HG03520 (cell line): ENCODE measurements around the gene PARVB.
A peak's percentile ranks its signal among the peaks of the same experiment; 100 is the strongest.

Experiments used
- ATAC-seq: cut with Tn5 transposase; IDR thresholded peaks from one replicate; pipeline ENCODE4 v1.9.1; 2021; ENCODE audit warnings: mild to moderate bottlenecking, moderate library complexity; ENCODE audit not compliant: unreplicated experiment

PARVB gene

GRCh38 chr22:44026066-44026629 is 2.0 kb downstream of the PARVB start:
- no peak for ATAC-seq

GRCh38 chr22:44026630-44027511 is 2.8 kb downstream of the PARVB start:
- peak; percentile 40 for ATAC-seq

- ATAC-seq, result no peak
These were observed 4.0 kb downstream of the PARVB start for GRCh38 chr22:44028091-44028490.

DNA sequence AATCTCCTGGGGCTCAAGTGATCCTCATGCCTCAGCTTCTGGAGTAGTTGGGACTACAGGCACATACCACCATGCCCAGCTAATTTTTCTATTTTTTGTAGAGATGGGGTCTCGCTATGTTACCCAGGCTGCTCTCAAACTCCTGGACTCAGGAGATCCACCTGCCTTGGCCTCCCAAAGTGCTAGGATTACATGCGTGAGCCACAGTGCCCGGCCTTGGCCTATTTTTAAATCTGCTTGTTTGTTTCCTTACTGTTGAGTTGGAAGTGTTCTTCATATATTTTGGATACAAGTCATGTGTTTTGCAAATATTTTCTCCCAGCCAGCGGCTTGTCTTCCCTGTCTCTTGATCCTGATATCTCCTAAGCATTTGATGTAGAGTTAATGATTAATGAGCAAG is 5.0 kb downstream of the PARVB start:
- ATAC-seq, result no peak

DNA sequence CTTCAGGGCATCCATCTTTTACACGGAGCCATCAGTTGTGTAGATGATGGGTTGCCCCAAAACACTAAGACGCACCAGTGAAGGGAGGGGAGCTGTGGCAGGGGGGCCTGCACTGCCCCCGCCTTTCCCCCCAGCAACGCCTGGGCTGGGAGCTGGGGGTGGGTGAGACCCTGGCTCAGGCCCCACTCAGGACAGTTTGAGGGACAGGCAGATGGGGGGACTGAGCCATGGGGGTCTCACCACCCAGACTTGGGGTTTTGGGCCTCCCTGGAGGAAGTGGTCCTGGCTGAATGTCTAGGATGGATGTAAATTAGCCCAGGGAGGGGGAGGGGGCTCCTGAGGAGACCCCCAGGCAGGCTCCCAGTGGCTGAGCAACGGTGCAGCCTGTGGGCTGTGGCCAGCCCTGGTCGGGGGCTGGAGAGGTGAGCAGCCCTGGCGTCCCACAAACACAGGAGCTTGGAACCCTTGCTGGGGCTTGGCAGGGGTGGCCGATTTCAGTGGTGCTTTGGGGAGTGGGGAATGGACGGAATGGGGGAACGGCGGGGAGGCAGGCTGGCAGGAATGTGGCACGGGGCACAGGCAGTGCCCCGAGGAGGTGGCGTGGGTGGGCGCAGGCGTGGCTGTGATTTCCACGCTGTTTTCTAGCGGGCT is 6.1 kb downstream of the PARVB start:
- no peak for ATAC-seq

- no peak for ATAC-seq
These were observed 6.6 kb downstream of the PARVB start for GRCh38 chr22:44030702-44031082.

- ATAC-seq, result no peak
These were observed 7.3 kb downstream of the PARVB start for GRCh38 chr22:44031158-44031952.

DNA sequence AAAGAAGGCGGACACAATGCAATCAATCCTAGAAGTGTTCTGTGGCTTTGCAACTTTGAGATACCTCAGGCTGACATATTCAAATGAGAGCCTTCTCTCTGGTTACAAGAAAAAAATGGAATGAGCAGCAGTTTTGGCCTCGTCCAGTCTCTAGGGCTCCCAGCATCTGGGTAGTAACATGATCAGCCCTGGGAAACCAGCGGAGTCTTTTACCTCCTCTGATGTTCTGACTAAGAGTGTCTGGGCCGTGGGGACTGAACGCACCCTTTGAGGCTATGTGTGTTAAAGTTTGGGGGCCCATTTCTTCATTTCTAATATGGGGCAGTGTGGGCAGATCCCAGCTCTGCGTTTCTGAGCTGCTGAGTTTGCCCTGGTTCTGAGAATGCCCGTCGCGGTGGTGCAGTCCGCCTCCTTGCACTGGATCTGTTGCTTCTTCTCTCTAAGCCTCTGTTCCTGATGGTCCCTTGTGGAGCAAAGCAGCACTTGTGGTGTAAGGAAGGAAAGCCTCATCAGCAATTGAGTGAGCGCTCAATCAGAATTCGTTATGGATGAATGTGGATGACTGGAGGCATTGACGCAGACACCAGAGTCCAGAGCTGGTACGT is 8.1 kb downstream of the PARVB start:
- ATAC-seq, result no peak

- no peak for ATAC-seq
These were observed 9.2 kb downstream of the PARVB start for GRCh38 chr22:44033287-44033686.

GRCh38 chr22:44033694-44034093 is 9.6 kb downstream of the PARVB start:
- ATAC-seq, result no peak

GRCh38 chr22:44037519-44038375 is 13.6 kb downstream of the PARVB start:
- no peak for ATAC-seq

- ATAC-seq, result no peak
These were observed 15.6 kb downstream of the PARVB start for GRCh38 chr22:44039566-44040171.

GRCh38 chr22:44042249-44043218 is 18.4 kb downstream of the PARVB start:
- ATAC-seq, result no peak

DNA sequence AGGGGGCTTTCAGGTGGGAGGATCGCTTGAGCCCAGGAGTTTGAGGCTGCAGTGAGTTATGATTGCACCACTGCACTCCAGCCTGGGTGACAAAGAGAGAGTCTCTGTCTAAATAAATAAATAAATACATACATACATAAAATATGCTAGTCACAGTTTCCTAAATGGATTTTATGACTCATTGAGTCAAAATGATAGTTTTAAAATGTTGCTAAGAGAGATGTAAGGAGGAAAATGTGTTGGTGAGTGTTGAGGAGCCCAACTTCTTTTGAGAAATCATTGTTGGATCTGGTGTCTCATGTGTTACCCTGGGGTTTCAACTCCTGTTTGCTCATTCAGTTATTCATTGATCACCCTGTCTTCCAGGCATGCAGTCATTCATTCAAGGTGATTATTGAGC is 21.0 kb downstream of the PARVB start:
- ATAC-seq, result no peak

DNA sequence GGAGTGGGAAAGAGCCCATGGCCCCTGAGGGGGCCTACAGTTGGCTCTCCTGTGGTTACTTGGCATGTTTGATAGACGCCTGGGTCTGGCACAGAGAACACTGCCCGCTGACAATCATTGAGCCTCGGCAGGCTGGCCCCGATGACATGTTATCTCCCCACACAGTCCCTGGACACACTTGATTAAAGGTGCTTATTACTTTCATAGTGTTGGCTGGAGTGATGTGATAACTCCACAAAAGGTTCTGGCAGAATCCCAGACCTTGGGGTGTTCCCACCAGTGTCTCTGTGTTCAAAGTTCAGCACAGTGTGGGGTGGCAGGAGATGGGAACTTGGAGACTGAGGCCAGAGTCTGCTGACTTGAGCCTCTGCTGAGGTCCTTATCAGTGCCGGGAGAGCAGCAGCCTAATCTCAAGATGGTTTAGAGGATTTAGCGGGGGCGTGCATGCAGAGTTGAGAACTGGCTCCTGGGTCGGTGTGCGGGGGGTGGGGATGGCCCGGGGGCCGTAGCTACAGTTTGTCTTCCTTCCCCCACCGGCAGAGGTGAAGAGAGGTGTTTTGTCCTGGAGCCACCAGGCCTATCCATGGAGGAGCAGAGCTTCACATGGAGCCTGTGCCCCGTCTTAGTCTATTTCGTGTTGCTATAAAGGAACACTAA is 22.5 kb downstream of the PARVB start:
- ATAC-seq, result no peak

DNA sequence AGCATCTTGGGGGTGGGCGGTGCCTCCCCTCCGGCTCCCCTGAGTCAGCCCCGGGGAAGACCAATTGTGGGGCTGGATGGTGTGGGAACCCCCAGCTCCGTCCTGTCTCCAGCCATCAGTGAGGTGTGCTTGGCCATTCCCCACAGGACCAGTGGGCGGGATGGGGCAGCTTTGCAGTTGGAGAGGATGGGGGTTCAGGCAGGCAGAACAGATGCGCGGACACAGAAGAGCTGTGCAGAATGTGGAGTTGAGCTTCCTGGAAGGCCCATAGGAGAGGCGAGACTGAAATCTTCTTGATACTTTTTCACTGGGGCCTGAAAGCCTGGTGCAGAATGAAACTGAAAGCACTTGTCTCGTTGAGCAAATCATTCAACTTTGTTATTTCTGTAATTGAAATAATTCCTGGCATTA is 23.8 kb downstream of the PARVB start:
- ATAC-seq, result no peak

GRCh38 chr22:44049486-44050231 is 25.6 kb downstream of the PARVB start:
- ATAC-seq, result no peak
